Breast epithelium (tissue), 4 donors: ENCODE data around the gene SCGB3A2. TPM values are rescaled to one million over a fixed set of nuclear protein-coding genes. Genes with fewer than 3 reads are reported as not detected.

Experiments
- DNase-seq, 2 donors: peaks; one replicate each; pipeline ENCODE4 v3.0.0-alpha.2; 2019; ENCODE audit warnings: low spot score in 2 of 2
- H3K27ac ChIP-seq, 2 donors: fragments of 200-600 bp; sonication (generic) in 1 of 2; one replicate each; pipeline ENCODE4 v1.5.1; 2016 to 2019; ENCODE audit warnings: mild to moderate bottlenecking in 1 of 2
- H3K27me3 ChIP-seq, 2 donors: fragments of 200-600 bp; sonication (generic) in 1 of 2; one replicate each; pipeline versions ENCODE4 v1.5.1 to v1.6.0; 2017 to 2019; ENCODE audit warnings: control low read depth in 1 of 2, mild to moderate bottlenecking in 1 of 2
- H3K36me3 ChIP-seq: fragments of 200-600 bp; one replicate; pipeline ENCODE4 v1.5.1; 2019
- H3K4me1 ChIP-seq, 2 donors: fragments of 200-600 bp; sonication (generic); one replicate each; pipeline ENCODE4 v1.5.1; 2016 to 2019; ENCODE audit warnings: control low read depth in 1 of 2
- H3K4me3 ChIP-seq, 3 donors: fragments of 200-600 bp; sonication (generic); 1 replicate in 2 of 3; 2 replicates in 1 of 3; pipeline ENCODE4 v1.5.1; 2016 to 2019; ENCODE audit warnings: mild to moderate bottlenecking in 3 of 3, moderate library complexity in 2 of 3
- H3K9me3 ChIP-seq, 2 donors: fragments of 200-600 bp; sonication (generic) in 1 of 2; one replicate each; pipeline ENCODE4 v1.5.1; 2016 to 2019; ENCODE audit warnings: control low read depth in 1 of 2
- POLR2A ChIP-seq: fragments of 450-650 bp; IDR thresholded peaks from one replicate; pipeline ENCODE4 v1.6.1; 2016; ENCODE audit warnings: antibody characterized with exemption, mild to moderate bottlenecking, moderate library complexity
- POLR2AphosphoS5 ChIP-seq, 3 donors: sonication (generic); formaldehyde crosslinking; IDR thresholded peaks; one replicate each; pipeline ENCODE4 v1.6.1; 2017; ENCODE audit warnings: antibody characterized with exemption in 3 of 3
- intact Hi-C: fragments of 100-400 bp; cut with DNase I; formaldehyde crosslinking; loops from one replicate; pipeline ENCODE4 v1.15.1; 2023; ENCODE audit warnings: low total_unique reads
- total RNA-seq, 3 donors: library from RNA; depleted of rRNA; stranded (reverse); fragments of >200 nt; gene quantifications; one replicate each; pipeline ENCODE4 v1.1.0, GENCODE V29; 2016
- TF ChIP-seq, protein P1 (sequence below), 3 donors: fragments of 450-650 bp; IDR thresholded peaks; one replicate each; pipeline ENCODE4 v1.5.1; 2016 to 2017; ENCODE audit warnings: antibody characterized with exemption in 3 of 3, mild to moderate bottlenecking in 3 of 3, moderate library complexity in 3 of 3

The SCGB3A2 gene
- total RNA-seq, 3 donors from 2014 or later = not detected

- no peaks in the 10 kb centered on the region for H3K9me3 ChIP-seq
- no peak overlapping the region for H3K4me3 ChIP-seq
- no peak overlapping the region for H3K27ac ChIP-seq
- H3K4me1 ChIP-seq = no peaks in the 10 kb centered on the region
- intact Hi-C loops = no loop called here
- no peak for DNase-seq
- TF ChIP-seq POLR2A = no peak
- TF ChIP-seq, protein P1, sequence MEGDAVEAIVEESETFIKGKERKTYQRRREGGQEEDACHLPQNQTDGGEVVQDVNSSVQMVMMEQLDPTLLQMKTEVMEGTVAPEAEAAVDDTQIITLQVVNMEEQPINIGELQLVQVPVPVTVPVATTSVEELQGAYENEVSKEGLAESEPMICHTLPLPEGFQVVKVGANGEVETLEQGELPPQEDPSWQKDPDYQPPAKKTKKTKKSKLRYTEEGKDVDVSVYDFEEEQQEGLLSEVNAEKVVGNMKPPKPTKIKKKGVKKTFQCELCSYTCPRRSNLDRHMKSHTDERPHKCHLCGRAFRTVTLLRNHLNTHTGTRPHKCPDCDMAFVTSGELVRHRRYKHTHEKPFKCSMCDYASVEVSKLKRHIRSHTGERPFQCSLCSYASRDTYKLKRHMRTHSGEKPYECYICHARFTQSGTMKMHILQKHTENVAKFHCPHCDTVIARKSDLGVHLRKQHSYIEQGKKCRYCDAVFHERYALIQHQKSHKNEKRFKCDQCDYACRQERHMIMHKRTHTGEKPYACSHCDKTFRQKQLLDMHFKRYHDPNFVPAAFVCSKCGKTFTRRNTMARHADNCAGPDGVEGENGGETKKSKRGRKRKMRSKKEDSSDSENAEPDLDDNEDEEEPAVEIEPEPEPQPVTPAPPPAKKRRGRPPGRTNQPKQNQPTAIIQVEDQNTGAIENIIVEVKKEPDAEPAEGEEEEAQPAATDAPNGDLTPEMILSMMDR (IDR thresholded peaks at IDR 0.05) = no peak
- no peak for TF ChIP-seq POLR2AphosphoS5 (IDR thresholded peaks at IDR 0.05)
- no peaks in the 10 kb centered on the region for H3K27me3 ChIP-seq
- H3K36me3 ChIP-seq = no peaks in the 10 kb centered on the region
These were observed 3.6 kb upstream of the SCGB3A2 start for GRCh38 chr5:147874910-147875367.

- no peaks in the 10 kb centered on the region for H3K9me3 ChIP-seq
- no peaks in the 10 kb centered on the region for H3K36me3 ChIP-seq
- intact Hi-C loops = no loop called here
- H3K27me3 ChIP-seq = no peaks in the 10 kb centered on the region
- no peak overlapping the region for H3K4me3 ChIP-seq
- DNase-seq = no peak
- TF ChIP-seq, protein P1 (IDR thresholded peaks at IDR 0.05) = no peak
- TF ChIP-seq POLR2A (no peak), POLR2AphosphoS5 (IDR thresholded peaks at IDR 0.05) (no peak)
- H3K4me1 ChIP-seq = no peaks in the 10 kb centered on the region
- no peak overlapping the region for H3K27ac ChIP-seq
These were observed 2.4 kb upstream of the SCGB3A2 start for GRCh38 chr5:147876141-147876540.

- Histone ChIP-seq H3K36me3 (no peaks in the 10 kb centered on the region), H3K4me1 (no peaks in the 10 kb centered on the region), H3K4me3 (no peak overlapping the region), H3K27me3 (no peaks in the 10 kb centered on the region), H3K27ac (no peak overlapping the region), H3K9me3 (no peaks in the 10 kb centered on the region)
- DNase-seq = no peak
- intact Hi-C loops = no loop called here
- TF ChIP-seq POLR2A (no peak), POLR2AphosphoS5 (IDR thresholded peaks at IDR 0.05) (no peak)
- TF ChIP-seq, protein P1 (IDR thresholded peaks at IDR 0.05) = no peak
These were observed 1.9 kb upstream of the SCGB3A2 start for GRCh38 chr5:147876626-147877025.

DNA sequence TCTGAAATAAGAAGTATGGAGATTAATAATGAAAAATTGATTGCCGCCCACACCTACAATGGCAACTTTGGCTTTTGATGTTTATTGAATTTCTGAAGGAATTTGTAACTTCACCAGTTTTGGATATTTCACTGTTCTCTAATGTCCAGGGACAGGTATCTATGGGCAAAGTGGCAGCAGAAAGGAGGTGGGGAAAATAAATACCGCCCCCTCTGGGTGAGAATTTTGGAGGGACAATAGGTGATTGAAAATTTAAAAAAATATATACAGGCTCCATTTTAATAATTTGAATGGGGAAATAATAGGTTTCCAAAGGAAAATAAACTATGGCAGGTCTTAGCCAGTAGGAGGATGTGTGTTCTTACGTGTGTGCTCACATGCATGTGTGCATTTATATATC, 1.3 kb downstream of the SCGB3A2 start:
- TF ChIP-seq POLR2A (no peak), POLR2AphosphoS5 (IDR thresholded peaks at IDR 0.05) (no peak)
- TF ChIP-seq, protein P1 (IDR thresholded peaks at IDR 0.05) = no peak
- Histone ChIP-seq H3K27me3 (no peaks in the 10 kb centered on the region), H3K9me3 (no peaks in the 10 kb centered on the region), H3K27ac (no peak overlapping the region), H3K36me3 (no peaks in the 10 kb centered on the region), H3K4me1 (no peaks in the 10 kb centered on the region), H3K4me3 (no peak overlapping the region)
- no peak for DNase-seq
- intact Hi-C loops = no loop called here

DNA sequence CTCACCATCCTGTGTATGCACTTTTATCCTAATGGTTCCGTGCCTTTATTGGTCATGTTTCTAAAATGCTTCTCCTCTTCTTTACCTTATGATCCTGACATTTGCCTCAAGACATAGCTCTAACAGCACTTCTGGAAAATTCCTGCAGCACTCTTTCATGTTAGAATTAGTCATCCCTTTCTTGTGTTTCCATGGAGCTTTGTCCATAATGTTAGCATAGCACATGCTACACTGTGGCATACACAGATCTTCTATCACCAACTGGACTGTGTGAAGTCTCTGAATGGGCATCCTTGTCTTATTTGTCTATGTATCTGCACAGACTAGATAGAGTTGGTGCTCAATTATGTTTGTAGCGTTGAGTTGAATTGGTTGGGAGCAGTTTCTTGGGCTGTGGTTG, 2.0 kb downstream of the SCGB3A2 start:
- no peak overlapping the region for H3K4me3 ChIP-seq
- no peaks in the 10 kb centered on the region for H3K4me1 ChIP-seq
- H3K36me3 ChIP-seq = no peaks in the 10 kb centered on the region
- H3K27ac ChIP-seq = no peak overlapping the region
- no peak for TF ChIP-seq POLR2AphosphoS5 (IDR thresholded peaks at IDR 0.05)
- TF ChIP-seq, protein P1 (IDR thresholded peaks at IDR 0.05) = no peak
- no peak for TF ChIP-seq POLR2A
- intact Hi-C loops = no loop called here
- no peaks in the 10 kb centered on the region for H3K9me3 ChIP-seq
- H3K27me3 ChIP-seq = no peaks in the 10 kb centered on the region
- DNase-seq = no peak
